GM12878 (cell line): ENCODE results near the gene C10orf71. TPM values are rescaled to one million over a fixed set of nuclear protein-coding genes. Genes with fewer than 3 reads are reported as not detected.

Experiments
- ATAC-seq: fragments of 200-7000 bp; cut with Tn5 transposase; 3 replicates; pipeline ENCODE4 v1.9.1; 2020; ENCODE audit warnings: mild to moderate bottlenecking, moderate library complexity
- BruUV-seq: library from RNA; stranded (reverse); fragments of 400-500 nt; replicated peaks from 2 replicates; lab custom pipeline; 2021; lab: Mats Ljungman, UMichigan
- CTCF ChIA-PET: fragments of 300-600 bp; sonication (Branson Sonifier 250); formaldehyde crosslinking; extraction: SDS; loops from one replicate; lab custom pipeline; 2021; ENCODE audit warnings: inconsistent platforms; lab: Yijun Ruan, JAX
- POLR2A ChIA-PET: fragments of 350-600 bp; formaldehyde crosslinking; extraction: SDS; loops from one replicate; lab custom pipeline; 2021; ENCODE audit warnings: inconsistent platforms; lab: Charles Lee
- RAD21 ChIA-PET: fragments of 300-600 bp; sonication (Branson Sonifier 250); formaldehyde crosslinking; loops from one replicate; lab custom pipeline; 2023; ENCODE audit warnings: antibody characterized with exemption; ENCODE audit not compliant: unreplicated experiment; lab: Charles Lee
- SMC1A ChIA-PET: fragments of 300-600 bp; sonication (Branson Sonifier 250); formaldehyde crosslinking; loops from one replicate; lab custom pipeline; 2023; ENCODE audit not compliant: unreplicated experiment, uncharacterized antibody; lab: Charles Lee
- DNase-seq: peaks from one replicate; pipeline ENCODE4 v3.0.0-alpha.2; 2011; ENCODE audit warnings: low read depth, low spot score
- FAIRE-seq: peaks from 3 replicates; lab custom pipeline; 2011; peaks lifted over from hg19 to GRCh38; lab: Jason Lieb, UNC
- H2AFZ ChIP-seq: 2 replicates; pipeline ENCODE4 v1.6.0; 2011; ENCODE audit warnings: low read depth, low read length, control low read depth; ENCODE audit not compliant: control insufficient read depth
- H3K27ac ChIP-seq: 2 replicates; pipeline ENCODE4 v1.5.1; 2011; ENCODE audit warnings: control low read depth; ENCODE audit not compliant: control insufficient read depth, insufficient read depth
- H3K27me3 ChIP-seq, 2 experiments: replicated peaks in 1 of 2; 2 replicates each; pipeline versions ENCODE4 v1.6.0 to v1.6.1; 2011; ENCODE audit warnings: low read length in 1 of 2; ENCODE audit not compliant: control insufficient read depth in 2 of 2, insufficient read depth in 2 of 2
- H3K36me3 ChIP-seq, 2 experiments: 2 replicates each; pipeline ENCODE4 v1.5.1; 2011; ENCODE audit warnings: low read length in 1 of 2; ENCODE audit not compliant: control insufficient read depth in 2 of 2, insufficient read depth in 2 of 2
- H3K4me1 ChIP-seq: 2 replicates; pipeline ENCODE4 v1.6.1; 2011; ENCODE audit warnings: mild to moderate bottlenecking, low read length, moderate library complexity, mixed read lengths; ENCODE audit not compliant: control insufficient read depth, insufficient read depth
- H3K4me2 ChIP-seq: 2 replicates; pipeline ENCODE4 v1.6.0; 2011; ENCODE audit warnings: control low read depth; ENCODE audit not compliant: control insufficient read depth, insufficient read depth
- H3K4me3 ChIP-seq: fragments of 200-600 bp; sonication (generic); 2 replicates; pipeline ENCODE4 v1.5.1; 2016
- H3K79me2 ChIP-seq: 2 replicates; pipeline ENCODE4 v1.6.0; 2011; ENCODE audit warnings: low read length; ENCODE audit not compliant: control insufficient read depth, insufficient read depth
- H3K9ac ChIP-seq: 2 replicates; pipeline ENCODE4 v1.8.0; 2011; ENCODE audit warnings: low read length, control low read depth, mixed read lengths; ENCODE audit not compliant: control insufficient read depth, insufficient read depth
- H3K9me3 ChIP-seq: replicated peaks from 3 replicates; pipeline ENCODE4 v1.5.1; 2011; ENCODE audit warnings: mild to moderate bottlenecking, low read length; ENCODE audit not compliant: control insufficient read depth, insufficient read depth
- H4K20me1 ChIP-seq: 2 replicates; pipeline ENCODE4 v1.6.0; 2011; ENCODE audit not compliant: control insufficient read depth, insufficient read depth
- CEBPB ChIP-seq, 2 experiments: fragments of 150-350 bp in 1 of 2; IDR thresholded peaks; 2 replicates each; pipeline ENCODE4 v1.6.1; 2012 to 2014; ENCODE audit warnings: low read depth in 2 of 2, low read length in 2 of 2, borderline replicate concordance in 1 of 2, inconsistent platforms in 1 of 2
- CHD4 ChIP-seq: fragments of 200-600 bp; sonication (generic); IDR thresholded peaks from 2 replicates; pipeline ENCODE4 v1.6.1; 2016; ENCODE audit warnings: mild to moderate bottlenecking
- NFYB ChIP-seq: IDR thresholded peaks from 2 replicates; pipeline ENCODE4 v1.6.1; 2011; ENCODE audit warnings: low read depth, mild to moderate bottlenecking, low read length, improper control_type of control experiment, moderate library complexity; ENCODE audit not compliant: insufficient read depth
- RAD21 ChIP-seq: IDR thresholded peaks from 2 replicates; pipeline ENCODE4 v1.6.1; 2011; ENCODE audit warnings: mild to moderate bottlenecking, low read depth, low read length, moderate library complexity; ENCODE audit not compliant: insufficient read depth
- SMAD1 ChIP-seq: fragments of 450-650 bp; IDR thresholded peaks from 2 replicates; pipeline ENCODE4 v1.6.1; 2018; ENCODE audit warnings: mild to moderate bottlenecking, low read depth; ENCODE audit not compliant: partially characterized antibody
- YBX1 ChIP-seq: fragments of 450-650 bp; IDR thresholded peaks from 2 replicates; pipeline ENCODE4 v1.6.1; 2016; ENCODE audit warnings: antibody characterized with exemption
- YY1 ChIP-seq: IDR thresholded peaks from 2 replicates; pipeline ENCODE4 v1.6.1; 2011; ENCODE audit warnings: low read depth, mild to moderate bottlenecking, low read length
- WGBS: methylation state at CpG from one replicate; pipeline ENCODE4 v1.1.6; 2016; ENCODE audit warnings: low lambda C conversion rate; ENCODE audit not compliant: insufficient replicate concordance, insufficient coverage; ENCODE audit errors: missing lambda C conversion rate; 5-methylcytosine and 5-hydroxymethylcytosine counted together
- in situ Hi-C: fragments of 300-500 bp; cut with MboI; formaldehyde crosslinking; loops from 9 replicates; pipeline ENCODE4 v1.14.3; 2018; ENCODE audit warnings: mixed read lengths
- intact Hi-C: fragments of 100-400 bp; cut with micrococcal nuclease; formaldehyde crosslinking; loops from one replicate; pipeline ENCODE4 v1.14.2; 2022; ENCODE audit not compliant: unreplicated experiment
- polyA plus RNA-seq, 11 experiments: library from polyadenylated mRNA; depleted of rRNA in 4 of 11; unstranded in 6 of 11; stranded (reverse) in 5 of 11; fragments of >200 nt; fragmentation: Nextera tagmentation in 4 of 11; fragmentation: Illumina TruSeq in 1 of 11; extraction: Ambion mirVana in 4 of 11; extraction: Trizol in 1 of 11; gene quantifications; 1 replicate in 1 of 11; 2 replicates in 10 of 11; pipeline versions ENCODE4 v1.2.1 to v1.2.3, GENCODE V29; 2011 to 2016; ENCODE audit warnings: inconsistent platforms in 2 of 11, missing spikeins in 2 of 11, low read depth in 1 of 11
- total RNA-seq, 4 experiments: library from RNA; depleted of rRNA in 3 of 4; stranded (reverse); fragments of >200 nt in 3 of 4; fragmentation: Illumina TruSeq in 1 of 4; extraction: Trizol in 1 of 4; gene quantifications; 2 replicates each; pipeline versions ENCODE4 v1.2.1 to v1.2.3, GENCODE V29; 2013 to 2021

Gene C10orf71
- total and polyA plus RNA-seq, 10 of the 15 experiments (the other 5 are each of a cell fraction or from before 2014, with no cell fraction given): not detected

GRCh38 chr10:49298983-49299815 lies at the start of gene C10orf71 (continued):
- TF ChIP-seq NFYB (no peak), SMAD1 (no peak), YBX1 (no peak), CHD4 (no peak), CEBPB (IDR thresholded peaks at IDR 0.05; ENCODE audit: borderline replicate concordance in 1 of 2, low read depth in 2 of 2, low read length in 2 of 2) (no peak)

GRCh38 chr10:49252313-49253034 lies 46.5 kb upstream of the C10orf71 start:
- H3K9ac ChIP-seq: no peak overlapping the region
- CTCF ChIA-PET: no interaction called here
- SMC1A ChIA-PET: no interaction called here
- TF ChIP-seq RAD21: no peak
- TF ChIP-seq YY1: no peak
- intact Hi-C loops (no loop called here), in situ Hi-C loops (no loop called here)
- RAD21 ChIA-PET: no interaction called here
- H3K27ac ChIP-seq: no peak overlapping the region
- no peaks in the 10 kb centered on the region for H3K79me2 ChIP-seq
- no peak overlapping the region for H3K4me3 ChIP-seq
- FAIRE-seq: no peak
- H2AFZ ChIP-seq: no peak overlapping the region
- no peak overlapping the region for H3K4me2 ChIP-seq
- 40% methylated on average over 11 of the region's 11 CpGs for WGBS
- no TSS peak for BruUV-seq
- H3K27me3 ChIP-seq: peaks cover 0 to 2% of the 10 kb centered on the region in 2 experiments; a peak in 2 of 4 replicates
- POLR2A ChIA-PET: no interaction called here
- ATAC-seq: no peak
- no peaks in the 10 kb centered on the region for H3K36me3 ChIP-seq
- DNase-seq: no peak
- no peaks in the 10 kb centered on the region for H3K9me3 ChIP-seq
- H3K4me1 ChIP-seq: no peaks in the 10 kb centered on the region
- no peaks in the 10 kb centered on the region for H4K20me1 ChIP-seq
